HG03460 (cell line): ENCODE data around the gene MYO16.
"Not testable (repeated sequence)": the region's sequence is repeated elsewhere in the genome, so short reads cannot be mapped to it uniquely, and the experiment has no call there.

ENCODE experiments used
- ATAC-seq: cut with Tn5 transposase; IDR thresholded peaks from one replicate; pipeline ENCODE4 v1.9.1; 2021; ENCODE audit not compliant: unreplicated experiment

The MYO16 gene

GRCh38 chr13:109215377-109215776 lies 586.0 kb downstream of the MYO16 start:
- no peak for ATAC-seq

- ATAC-seq: not testable (repeated sequence)
Observed at GRCh38 chr13:109217510-109217909, 588.1 kb downstream of the MYO16 start.

GRCh38 chr13:109220631-109221030 lies 591.2 kb downstream of the MYO16 start:
- ATAC-seq: no peak

- no peak for ATAC-seq
Observed at GRCh38 chr13:109224033-109224432, 594.6 kb downstream of the MYO16 start.

- ATAC-seq: no peak
Observed at GRCh38 chr13:109226631-109227030, 597.2 kb downstream of the MYO16 start.

- no peak for ATAC-seq
Observed at GRCh38 chr13:109227344-109227940, 598.0 kb downstream of the MYO16 start.

GRCh38 chr13:109228211-109228610 lies 598.8 kb downstream of the MYO16 start:
- no peak for ATAC-seq

GRCh38 chr13:109231888-109232287 lies 602.5 kb downstream of the MYO16 start:
- ATAC-seq: no peak

- no peak for ATAC-seq
Observed at GRCh38 chr13:109233293-109233692, 603.9 kb downstream of the MYO16 start.

GRCh38 chr13:109235901-109236300 lies 606.5 kb downstream of the MYO16 start:
- ATAC-seq: no peak

GRCh38 chr13:109241160-109241559 lies 611.7 kb downstream of the MYO16 start:
- no peak for ATAC-seq

GRCh38 chr13:109243311-109243951 lies 614.0 kb downstream of the MYO16 start:
- no peak for ATAC-seq

GRCh38 chr13:109244566-109244965 lies 615.2 kb downstream of the MYO16 start:
- ATAC-seq: no peak

- no peak for ATAC-seq
Observed at GRCh38 chr13:109246001-109246400, 616.6 kb downstream of the MYO16 start.

GRCh38 chr13:109249780-109250528 lies 620.5 kb downstream of the MYO16 start:
- no peak for ATAC-seq

GRCh38 chr13:109251956-109252355 lies 622.5 kb downstream of the MYO16 start:
- ATAC-seq: no peak

- ATAC-seq: no peak
Observed at GRCh38 chr13:109253316-109253715, 623.9 kb downstream of the MYO16 start.

- ATAC-seq: no peak
Observed at GRCh38 chr13:109254274-109254673, 624.9 kb downstream of the MYO16 start.

- no peak for ATAC-seq
Observed at GRCh38 chr13:109255141-109255856, 625.9 kb downstream of the MYO16 start.

GRCh38 chr13:109256866-109257760 lies 627.7 kb downstream of the MYO16 start:
- no peak for ATAC-seq
